ENCODE data around the gene MINDY2.

DNA sequence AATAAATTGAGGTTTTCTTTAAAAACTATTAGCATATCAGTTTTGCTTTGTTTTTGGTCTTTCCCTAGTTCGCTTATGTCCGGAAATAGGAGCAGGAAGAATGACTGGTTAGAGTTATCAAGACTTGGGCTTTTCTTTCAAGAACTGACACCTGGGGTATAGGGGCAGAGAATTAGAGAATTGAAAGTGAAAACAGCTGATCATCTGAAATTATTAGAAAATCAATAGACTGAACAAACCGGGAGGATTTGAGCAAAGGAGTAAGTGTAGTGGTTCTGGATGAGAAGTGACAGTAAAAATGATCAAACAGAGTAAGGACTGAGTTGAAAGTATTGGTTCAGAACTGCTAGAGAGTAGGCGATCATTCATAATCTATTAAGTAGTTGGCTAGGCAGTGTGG, 6.0 kb downstream of the MINDY2 start:
- TF ChIP-seq YY1 (IDR thresholded peaks at IDR 0.05; ENCODE audit: low read depth), result no peak
- TF ChIP-seq EP300 (IDR thresholded peaks at IDR 0.05; ENCODE audit: borderline replicate concordance), result no peak
- TF ChIP-seq TEAD4 (IDR thresholded peaks at IDR 0.05), result no peak
- no peak for TF ChIP-seq RAD21 (IDR thresholded peaks at IDR 0.05; ENCODE audit: low read depth)
- TF ChIP-seq, protein P1, sequence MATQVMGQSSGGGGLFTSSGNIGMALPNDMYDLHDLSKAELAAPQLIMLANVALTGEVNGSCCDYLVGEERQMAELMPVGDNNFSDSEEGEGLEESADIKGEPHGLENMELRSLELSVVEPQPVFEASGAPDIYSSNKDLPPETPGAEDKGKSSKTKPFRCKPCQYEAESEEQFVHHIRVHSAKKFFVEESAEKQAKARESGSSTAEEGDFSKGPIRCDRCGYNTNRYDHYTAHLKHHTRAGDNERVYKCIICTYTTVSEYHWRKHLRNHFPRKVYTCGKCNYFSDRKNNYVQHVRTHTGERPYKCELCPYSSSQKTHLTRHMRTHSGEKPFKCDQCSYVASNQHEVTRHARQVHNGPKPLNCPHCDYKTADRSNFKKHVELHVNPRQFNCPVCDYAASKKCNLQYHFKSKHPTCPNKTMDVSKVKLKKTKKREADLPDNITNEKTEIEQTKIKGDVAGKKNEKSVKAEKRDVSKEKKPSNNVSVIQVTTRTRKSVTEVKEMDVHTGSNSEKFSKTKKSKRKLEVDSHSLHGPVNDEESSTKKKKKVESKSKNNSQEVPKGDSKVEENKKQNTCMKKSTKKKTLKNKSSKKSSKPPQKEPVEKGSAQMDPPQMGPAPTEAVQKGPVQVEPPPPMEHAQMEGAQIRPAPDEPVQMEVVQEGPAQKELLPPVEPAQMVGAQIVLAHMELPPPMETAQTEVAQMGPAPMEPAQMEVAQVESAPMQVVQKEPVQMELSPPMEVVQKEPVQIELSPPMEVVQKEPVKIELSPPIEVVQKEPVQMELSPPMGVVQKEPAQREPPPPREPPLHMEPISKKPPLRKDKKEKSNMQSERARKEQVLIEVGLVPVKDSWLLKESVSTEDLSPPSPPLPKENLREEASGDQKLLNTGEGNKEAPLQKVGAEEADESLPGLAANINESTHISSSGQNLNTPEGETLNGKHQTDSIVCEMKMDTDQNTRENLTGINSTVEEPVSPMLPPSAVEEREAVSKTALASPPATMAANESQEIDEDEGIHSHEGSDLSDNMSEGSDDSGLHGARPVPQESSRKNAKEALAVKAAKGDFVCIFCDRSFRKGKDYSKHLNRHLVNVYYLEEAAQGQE (IDR thresholded peaks at IDR 0.05; ENCODE audit: low read depth), result no peak
